ENCODE measurements around the gene SATB2.

SATB2 gene

GRCh38 chr2:199455545-199456382, 2.0 kb downstream of the SATB2 start (continued):
- TF ChIP-seq, protein P1, sequence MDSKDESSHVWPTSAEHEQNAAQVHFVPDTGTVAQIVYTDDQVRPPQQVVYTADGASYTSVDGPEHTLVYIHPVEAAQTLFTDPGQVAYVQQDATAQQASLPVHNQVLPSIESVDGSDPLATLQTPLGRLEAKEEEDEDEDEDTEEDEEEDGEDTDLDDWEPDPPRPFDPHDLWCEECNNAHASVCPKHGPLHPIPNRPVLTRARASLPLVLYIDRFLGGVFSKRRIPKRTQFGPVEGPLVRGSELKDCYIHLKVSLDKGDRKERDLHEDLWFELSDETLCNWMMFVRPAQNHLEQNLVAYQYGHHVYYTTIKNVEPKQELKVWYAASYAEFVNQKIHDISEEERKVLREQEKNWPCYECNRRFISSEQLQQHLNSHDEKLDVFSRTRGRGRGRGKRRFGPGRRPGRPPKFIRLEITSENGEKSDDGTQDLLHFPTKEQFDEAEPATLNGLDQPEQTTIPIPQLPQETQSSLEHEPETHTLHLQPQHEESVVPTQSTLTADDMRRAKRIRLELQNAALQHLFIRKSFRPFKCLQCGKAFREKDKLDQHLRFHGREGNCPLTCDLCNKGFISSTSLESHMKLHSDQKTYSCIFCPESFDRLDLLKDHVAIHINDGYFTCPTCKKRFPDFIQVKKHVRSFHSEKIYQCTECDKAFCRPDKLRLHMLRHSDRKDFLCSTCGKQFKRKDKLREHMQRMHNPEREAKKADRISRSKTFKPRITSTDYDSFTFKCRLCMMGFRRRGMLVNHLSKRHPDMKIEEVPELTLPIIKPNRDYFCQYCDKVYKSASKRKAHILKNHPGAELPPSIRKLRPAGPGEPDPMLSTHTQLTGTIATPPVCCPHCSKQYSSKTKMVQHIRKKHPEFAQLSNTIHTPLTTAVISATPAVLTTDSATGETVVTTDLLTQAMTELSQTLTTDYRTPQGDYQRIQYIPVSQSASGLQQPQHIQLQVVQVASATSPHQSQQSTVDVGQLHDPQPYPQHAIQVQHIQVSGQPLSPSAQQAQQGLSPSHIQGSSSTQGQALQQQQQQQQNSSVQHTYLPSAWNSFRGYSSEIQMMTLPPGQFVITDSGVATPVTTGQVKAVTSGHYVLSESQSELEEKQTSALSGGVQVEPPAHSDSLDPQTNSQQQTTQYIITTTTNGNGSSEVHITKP (tag by site-specific recombination; IDR thresholded peaks at IDR 0.05), result peak; percentile 93
- peak; percentile 95 for TF ChIP-seq ZNF843 (tag by site-specific recombination; IDR thresholded peaks at IDR 0.05)
- TF ChIP-seq ZNF701 (tag by site-specific recombination; IDR thresholded peaks at IDR 0.05), result no peak
- no peak for TF ChIP-seq ZNF23 (tag by site-specific recombination; IDR thresholded peaks at IDR 0.05; ENCODE audit: borderline replicate concordance)
- no peak for TF ChIP-seq ZNF548 (tag by site-specific recombination; IDR thresholded peaks at IDR 0.05)
- no peak for TF ChIP-seq ZNF16 (tag by site-specific recombination; IDR thresholded peaks at IDR 0.05; ENCODE audit: low read depth)
- no peak for TF ChIP-seq ZNF157 (tag by site-specific recombination; IDR thresholded peaks at IDR 0.05)
- peak; percentile 59 for TF ChIP-seq ZNF366 (tag by site-specific recombination; conservative IDR thresholded peaks at IDR 0.05)
- no peak for TF ChIP-seq ZNF202 (tag by site-specific recombination; IDR thresholded peaks at IDR 0.05; ENCODE audit: borderline replicate concordance)
- TF ChIP-seq ZNF544 (tag by site-specific recombination; IDR thresholded peaks at IDR 0.05), result no peak
- no peak for TF ChIP-seq ZNF211 (tag by site-specific recombination; IDR thresholded peaks at IDR 0.05; ENCODE audit: low read depth)
- peak; percentile 64 for TF ChIP-seq ZBTB17 (tag by site-specific recombination; IDR thresholded peaks at IDR 0.05)
- no peak for TF ChIP-seq ZFP41 (tag by site-specific recombination; IDR thresholded peaks at IDR 0.05; ENCODE audit: borderline replicate concordance)
- no peak for TF ChIP-seq ZNF530 (tag by site-specific recombination; IDR thresholded peaks at IDR 0.05; ENCODE audit: low read depth)
- TF ChIP-seq, protein P2, sequence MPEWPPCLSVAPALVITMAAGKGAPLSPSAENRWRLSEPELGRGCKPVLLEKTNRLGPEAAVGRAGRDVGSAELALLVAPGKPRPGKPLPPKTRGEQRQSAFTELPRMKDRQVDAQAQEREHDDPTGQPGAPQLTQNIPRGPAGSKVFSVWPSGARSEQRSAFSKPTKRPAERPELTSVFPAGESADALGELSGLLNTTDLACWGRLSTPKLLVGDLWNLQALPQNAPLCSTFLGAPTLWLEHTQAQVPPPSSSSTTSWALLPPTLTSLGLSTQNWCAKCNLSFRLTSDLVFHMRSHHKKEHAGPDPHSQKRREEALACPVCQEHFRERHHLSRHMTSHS (tag by site-specific recombination; IDR thresholded peaks at IDR 0.05), result peak; percentile 59; the same call in 1 of the 2 replicates
- no peak for TF ChIP-seq ZNF140 (tag by site-specific recombination; IDR thresholded peaks at IDR 0.05)
- TF ChIP-seq FEZF1 (tag by site-specific recombination; IDR thresholded peaks at IDR 0.05), result peak; percentile 84
- no peak for TF ChIP-seq MEIS1 (CRISPR knock-in tag; IDR thresholded peaks at IDR 0.05; ENCODE audit: borderline replicate concordance)
- peak; percentile 49; the same call in 1 of the 2 replicates for TF ChIP-seq ZBTB48 (tag by site-specific recombination; IDR thresholded peaks at IDR 0.05)
- TF ChIP-seq ZXDB (tag by site-specific recombination; IDR thresholded peaks at IDR 0.05), result peak; percentile 86
- TF ChIP-seq ZNF677 (tag by site-specific recombination; IDR thresholded peaks at IDR 0.05), result no peak
- no peak for TF ChIP-seq GLI4 (tag by site-specific recombination; IDR thresholded peaks at IDR 0.05)
- TF ChIP-seq ZNF777 (tag by site-specific recombination; IDR thresholded peaks at IDR 0.05; ENCODE audit: borderline replicate concordance), result no peak
- TF ChIP-seq ZNF354C (tag by site-specific recombination; IDR thresholded peaks at IDR 0.05; ENCODE audit: borderline replicate concordance, low read depth), result no peak
- TF ChIP-seq ZNF629 (tag by site-specific recombination; IDR thresholded peaks at IDR 0.05), result peak; percentile 52; the same call in 1 of the 2 replicates
- TF ChIP-seq KLF9 (tag by site-specific recombination; IDR thresholded peaks at IDR 0.05; ENCODE audit: low read depth), result no peak
- TF ChIP-seq ZEB2 (tag by site-specific recombination; IDR thresholded peaks at IDR 0.05), result peak; percentile 90
- TF ChIP-seq ZNF654 (tag by site-specific recombination; IDR thresholded peaks at IDR 0.05; ENCODE audit: low read depth), result no peak
- TF ChIP-seq ZNF350 (tag by site-specific recombination; IDR thresholded peaks at IDR 0.05), result no peak
- TF ChIP-seq, protein P3, sequence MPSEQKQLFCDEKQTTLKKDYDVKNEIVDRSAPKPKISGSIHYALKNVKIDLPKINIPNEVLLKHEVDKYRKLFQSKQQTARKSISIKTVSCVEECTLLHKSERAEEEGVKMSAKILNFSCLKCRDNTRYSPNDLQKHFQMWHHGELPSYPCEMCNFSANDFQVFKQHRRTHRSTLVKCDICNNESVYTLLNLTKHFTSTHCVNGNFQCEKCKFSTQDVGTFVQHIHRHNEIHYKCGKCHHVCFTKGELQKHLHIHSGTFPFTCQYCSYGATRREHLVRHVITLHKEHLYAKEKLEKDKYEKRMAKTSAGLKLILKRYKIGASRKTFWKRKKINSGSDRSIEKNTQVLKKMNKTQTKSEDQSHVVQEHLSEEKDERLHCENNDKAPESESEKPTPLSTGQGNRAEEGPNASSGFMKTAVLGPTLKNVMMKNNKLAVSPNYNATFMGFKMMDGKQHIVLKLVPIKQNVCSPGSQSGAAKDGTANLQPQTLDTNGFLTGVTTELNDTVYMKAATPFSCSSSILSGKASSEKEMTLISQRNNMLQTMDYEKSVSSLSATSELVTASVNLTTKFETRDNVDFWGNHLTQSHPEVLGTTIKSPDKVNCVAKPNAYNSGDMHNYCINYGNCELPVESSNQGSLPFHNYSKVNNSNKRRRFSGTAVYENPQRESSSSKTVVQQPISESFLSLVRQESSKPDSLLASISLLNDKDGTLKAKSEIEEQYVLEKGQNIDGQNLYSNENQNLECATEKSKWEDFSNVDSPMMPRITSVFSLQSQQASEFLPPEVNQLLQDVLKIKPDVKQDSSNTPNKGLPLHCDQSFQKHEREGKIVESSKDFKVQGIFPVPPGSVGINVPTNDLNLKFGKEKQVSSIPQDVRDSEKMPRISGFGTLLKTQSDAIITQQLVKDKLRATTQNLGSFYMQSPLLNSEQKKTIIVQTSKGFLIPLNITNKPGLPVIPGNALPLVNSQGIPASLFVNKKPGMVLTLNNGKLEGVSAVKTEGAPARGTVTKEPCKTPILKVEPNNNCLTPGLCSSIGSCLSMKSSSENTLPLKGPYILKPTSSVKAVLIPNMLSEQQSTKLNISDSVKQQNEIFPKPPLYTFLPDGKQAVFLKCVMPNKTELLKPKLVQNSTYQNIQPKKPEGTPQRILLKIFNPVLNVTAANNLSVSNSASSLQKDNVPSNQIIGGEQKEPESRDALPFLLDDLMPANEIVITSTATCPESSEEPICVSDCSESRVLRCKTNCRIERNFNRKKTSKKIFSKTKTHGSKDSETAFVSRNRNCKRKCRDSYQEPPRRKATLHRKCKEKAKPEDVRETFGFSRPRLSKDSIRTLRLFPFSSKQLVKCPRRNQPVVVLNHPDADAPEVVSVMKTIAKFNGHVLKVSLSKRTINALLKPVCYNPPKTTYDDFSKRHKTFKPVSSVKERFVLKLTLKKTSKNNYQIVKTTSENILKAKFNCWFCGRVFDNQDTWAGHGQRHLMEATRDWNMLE (tag by site-specific recombination; conservative IDR thresholded peaks at IDR 0.05; ENCODE audit: low read depth), result no peak
- peak; percentile 7; the same call in 1 of the 2 replicates for TF ChIP-seq ZNF146 (tag by site-specific recombination; IDR thresholded peaks at IDR 0.05)
- TF ChIP-seq ZNF529 (tag by site-specific recombination; IDR thresholded peaks at IDR 0.05; ENCODE audit: insufficient replicate concordance), result no peak

All from HEK293 (cell line).